Measurements from ENCODE around the gene NUDT2. TPM values are rescaled to one million over a fixed set of nuclear protein-coding genes. Genes with fewer than 3 reads are reported as not detected.

NUDT2 gene
- total and polyA plus RNA-seq, 10 of the 15 experiments (the other 5 are each of a cell fraction or from before 2014, with no cell fraction given) = 24.5 to 55.1 (median 33.6) TPM

DNA sequence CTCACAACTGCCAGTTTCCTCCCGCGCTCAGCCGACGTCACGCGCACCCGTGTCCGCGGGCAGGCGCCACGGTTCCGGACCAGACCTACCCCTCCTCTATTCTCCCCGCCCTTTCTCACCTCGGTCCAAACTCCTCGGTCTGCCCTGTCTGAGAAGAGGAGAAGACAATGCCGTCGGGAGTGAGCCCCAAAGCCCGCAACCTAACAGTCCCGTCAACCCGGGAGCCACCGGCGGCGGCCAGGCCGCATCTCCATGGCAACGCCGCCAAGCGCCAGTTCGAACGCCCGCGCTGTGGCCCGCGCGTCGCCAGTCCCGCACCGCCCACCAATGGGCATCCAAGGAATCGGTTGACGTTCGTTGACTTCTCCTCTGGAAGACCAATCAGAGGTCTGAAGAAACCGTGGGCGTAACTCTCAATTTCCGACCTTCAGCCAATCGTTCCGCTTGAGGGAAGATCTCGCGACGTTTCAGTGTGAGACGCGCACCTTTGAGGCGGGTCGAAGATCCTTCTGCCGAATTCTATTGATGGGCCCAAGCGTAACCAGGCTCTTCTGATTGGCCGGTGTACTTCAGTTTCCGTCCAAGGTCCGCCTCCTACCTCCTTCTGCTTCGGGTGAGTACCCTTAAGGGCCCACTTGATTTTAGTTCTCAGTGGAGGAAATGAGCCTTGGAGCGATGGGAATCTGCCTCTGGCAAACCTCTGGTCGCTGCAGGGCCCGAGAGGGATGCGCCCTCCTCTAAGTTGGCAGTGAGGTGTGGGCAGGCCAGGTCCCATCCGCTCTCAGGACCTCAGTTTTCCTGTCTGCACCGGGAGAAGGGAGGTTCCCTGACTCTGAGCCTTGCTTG, at the start of gene NUDT2, which contains the start of gene KIF24 (continued):
- TF ChIP-seq, protein P1, sequence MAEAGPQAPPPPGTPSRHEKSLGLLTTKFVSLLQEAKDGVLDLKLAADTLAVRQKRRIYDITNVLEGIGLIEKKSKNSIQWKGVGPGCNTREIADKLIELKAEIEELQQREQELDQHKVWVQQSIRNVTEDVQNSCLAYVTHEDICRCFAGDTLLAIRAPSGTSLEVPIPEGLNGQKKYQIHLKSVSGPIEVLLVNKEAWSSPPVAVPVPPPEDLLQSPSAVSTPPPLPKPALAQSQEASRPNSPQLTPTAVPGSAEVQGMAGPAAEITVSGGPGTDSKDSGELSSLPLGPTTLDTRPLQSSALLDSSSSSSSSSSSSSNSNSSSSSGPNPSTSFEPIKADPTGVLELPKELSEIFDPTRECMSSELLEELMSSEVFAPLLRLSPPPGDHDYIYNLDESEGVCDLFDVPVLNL (IDR thresholded peaks at IDR 0.05; ENCODE audit: low read depth, low read length) = peak; percentile 99
- TF ChIP-seq SPI1 (IDR thresholded peaks at IDR 0.05; ENCODE audit: borderline replicate concordance, insufficient read depth, low read depth, low read length) = peak; percentile 39; the same call in 1 of the 2 replicates
- TF ChIP-seq GABPA (IDR thresholded peaks at IDR 0.05; ENCODE audit: low read depth) = peak; percentile 57; the same call in 1 of the 2 replicates
- TF ChIP-seq BHLHE40 (IDR thresholded peaks at IDR 0.05; ENCODE audit: borderline replicate concordance in 1 of 2, low read depth in 2 of 2, low read length in 1 of 2) = peak; percentile 39 to 78; a peak in 3 of 4 replicates
- TF ChIP-seq POU2F2 (IDR thresholded peaks at IDR 0.05; ENCODE audit: borderline replicate concordance, low read depth, low read length) = peak; percentile 62; the same call in 2 of the 3 replicates
- TF ChIP-seq PML (IDR thresholded peaks at IDR 0.05; ENCODE audit: low read length) = 0 out of 2 replicates have a peak, but pooled peaks have one; percentile 52
- TF ChIP-seq ZNF207 (IDR thresholded peaks at IDR 0.05; ENCODE audit: borderline replicate concordance) = peak; percentile 85
- peak; percentile 53 for TF ChIP-seq IKZF1 (conservative IDR thresholded peaks at IDR 0.05)
- peak; percentile 89 for TF ChIP-seq GATAD2B (conservative IDR thresholded peaks at IDR 0.05; ENCODE audit: low read depth)
- peak; percentile 98 for TF ChIP-seq CHD2 (IDR thresholded peaks at IDR 0.05; ENCODE audit: borderline replicate concordance, low read depth, low read length)
- TF ChIP-seq HCFC1 (IDR thresholded peaks at IDR 0.05; ENCODE audit: low read length) = peak; percentile 56
- TF ChIP-seq, protein P2, sequence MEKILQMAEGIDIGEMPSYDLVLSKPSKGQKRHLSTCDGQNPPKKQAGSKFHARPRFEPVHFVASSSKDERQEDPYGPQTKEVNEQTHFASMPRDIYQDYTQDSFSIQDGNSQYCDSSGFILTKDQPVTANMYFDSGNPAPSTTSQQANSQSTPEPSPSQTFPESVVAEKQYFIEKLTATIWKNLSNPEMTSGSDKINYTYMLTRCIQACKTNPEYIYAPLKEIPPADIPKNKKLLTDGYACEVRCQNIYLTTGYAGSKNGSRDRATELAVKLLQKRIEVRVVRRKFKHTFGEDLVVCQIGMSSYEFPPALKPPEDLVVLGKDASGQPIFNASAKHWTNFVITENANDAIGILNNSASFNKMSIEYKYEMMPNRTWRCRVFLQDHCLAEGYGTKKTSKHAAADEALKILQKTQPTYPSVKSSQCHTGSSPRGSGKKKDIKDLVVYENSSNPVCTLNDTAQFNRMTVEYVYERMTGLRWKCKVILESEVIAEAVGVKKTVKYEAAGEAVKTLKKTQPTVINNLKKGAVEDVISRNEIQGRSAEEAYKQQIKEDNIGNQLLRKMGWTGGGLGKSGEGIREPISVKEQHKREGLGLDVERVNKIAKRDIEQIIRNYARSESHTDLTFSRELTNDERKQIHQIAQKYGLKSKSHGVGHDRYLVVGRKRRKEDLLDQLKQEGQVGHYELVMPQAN (conservative IDR thresholded peaks at IDR 0.05) = peak; percentile 100
- peak; percentile 83; the same call in 1 of the 2 replicates for TF ChIP-seq RB1 (IDR thresholded peaks at IDR 0.05; ENCODE audit: borderline replicate concordance)
- TF ChIP-seq, protein P3, sequence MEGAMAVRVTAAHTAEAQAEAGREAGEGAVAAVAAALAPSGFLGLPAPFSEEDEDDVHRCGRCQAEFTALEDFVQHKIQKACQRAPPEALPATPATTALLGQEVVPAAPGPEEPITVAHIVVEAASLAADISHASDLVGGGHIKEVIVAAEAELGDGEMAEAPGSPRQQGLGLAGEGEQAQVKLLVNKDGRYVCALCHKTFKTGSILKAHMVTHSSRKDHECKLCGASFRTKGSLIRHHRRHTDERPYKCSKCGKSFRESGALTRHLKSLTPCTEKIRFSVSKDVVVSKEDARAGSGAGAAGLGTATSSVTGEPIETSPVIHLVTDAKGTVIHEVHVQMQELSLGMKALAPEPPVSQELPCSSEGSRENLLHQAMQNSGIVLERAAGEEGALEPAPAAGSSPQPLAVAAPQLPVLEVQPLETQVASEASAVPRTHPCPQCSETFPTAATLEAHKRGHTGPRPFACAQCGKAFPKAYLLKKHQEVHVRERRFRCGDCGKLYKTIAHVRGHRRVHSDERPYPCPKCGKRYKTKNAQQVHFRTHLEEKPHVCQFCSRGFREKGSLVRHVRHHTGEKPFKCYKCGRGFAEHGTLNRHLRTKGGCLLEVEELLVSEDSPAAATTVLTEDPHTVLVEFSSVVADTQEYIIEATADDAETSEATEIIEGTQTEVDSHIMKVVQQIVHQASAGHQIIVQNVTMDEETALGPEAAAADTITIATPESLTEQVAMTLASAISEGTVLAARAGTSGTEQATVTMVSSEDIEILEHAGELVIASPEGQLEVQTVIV (IDR thresholded peaks at IDR 0.05; ENCODE audit: borderline replicate concordance, partially characterized antibody) = peak; percentile 55
- no peak for TF ChIP-seq POLR2AphosphoS2 (IDR thresholded peaks at IDR 0.05; ENCODE audit: low read depth, low read length)
- TF ChIP-seq BACH1 (IDR thresholded peaks at IDR 0.05; ENCODE audit: borderline replicate concordance) = peak; percentile 60
- peak; percentile 9; the same call in 1 of the 2 replicates for TF ChIP-seq PAX5 (IDR thresholded peaks at IDR 0.05; ENCODE audit: borderline replicate concordance, low read depth, low read length)
- peak; percentile 100 for TF ChIP-seq NFYB (IDR thresholded peaks at IDR 0.05; ENCODE audit: insufficient read depth, low read depth, low read length)
- TF ChIP-seq NR2F1 (conservative IDR thresholded peaks at IDR 0.05) = 0 out of 2 replicates have a peak, but pooled peaks have one; percentile 27
- no peak for TF ChIP-seq TCF7 (IDR thresholded peaks at IDR 0.05; ENCODE audit: borderline replicate concordance)
- TF ChIP-seq POLR2A (IDR thresholded peaks at IDR 0.05; ENCODE audit: low read depth, low read length) = peak; percentile 87
- TF ChIP-seq KLF5 (IDR thresholded peaks at IDR 0.05; ENCODE audit: partially characterized antibody) = peak; percentile 83
- TF ChIP-seq LARP7 (IDR thresholded peaks at IDR 0.05) = peak; percentile 96
